ENCODE data around the gene PKD2L2. TPM values are rescaled to one million over a fixed set of nuclear protein-coding genes. Genes with fewer than 3 reads are reported as not detected.
"Not testable (repeated sequence)": the region's sequence is repeated elsewhere in the genome, so short reads cannot be mapped to it uniquely, and the experiment has no call there.

PKD2L2 gene
- total and polyA plus RNA-seq, 10 of the 15 experiments (the other 5 are each of a cell fraction or from before 2014, with no cell fraction given) = 0.11 to 0.86 (median 0.26) TPM; not detected in 4

- TF ChIP-seq E4F1 (IDR thresholded peaks at IDR 0.05; ENCODE audit: borderline replicate concordance, partially characterized antibody) = no peak
- no peak for TF ChIP-seq CHD1 (IDR thresholded peaks at IDR 0.05; ENCODE audit: low read depth, low read length)
- TF ChIP-seq ATF2 (IDR thresholded peaks at IDR 0.05; ENCODE audit: low read length) = no peak
- no peak for TF ChIP-seq PAX5 (IDR thresholded peaks at IDR 0.05; ENCODE audit: borderline replicate concordance, low read depth, low read length)
- no peak for TF ChIP-seq YY1 (IDR thresholded peaks at IDR 0.05; ENCODE audit: low read depth, low read length)
- TF ChIP-seq ZBED1 (IDR thresholded peaks at IDR 0.05; ENCODE audit: borderline replicate concordance) = no peak
Observed at GRCh38 chr5:137960819-137961218, 71.6 kb downstream of the PKD2L2 start (continued).

- H3K36me3 ChIP-seq (ENCODE audit: control insufficient read depth in 2 of 2, insufficient read depth in 2 of 2, low read length in 1 of 2); CTCF ChIA-PET; in situ Hi-C loops (cut with MboI); H4K20me1 ChIP-seq (ENCODE audit: control insufficient read depth, insufficient read depth); H3K4me1 ChIP-seq (ENCODE audit: control insufficient read depth, insufficient read depth, low read length); H3K9ac ChIP-seq (ENCODE audit: control insufficient read depth, insufficient read depth, low read length); H2AFZ ChIP-seq (ENCODE audit: control insufficient read depth, low read depth, low read length); RAD21 ChIA-PET (ENCODE audit: unreplicated experiment); POLR2A ChIA-PET; intact Hi-C loops (cut with micrococcal nuclease; ENCODE audit: unreplicated experiment); H3K4me3 ChIP-seq; ATAC-seq; H3K9me3 ChIP-seq (replicated peaks; ENCODE audit: control insufficient read depth, insufficient read depth, low read length); H3K27me3 ChIP-seq (replicated peaks in 1 of 2; ENCODE audit: control insufficient read depth in 2 of 2, insufficient read depth in 2 of 2, low read length in 1 of 2); H3K4me2 ChIP-seq (ENCODE audit: control insufficient read depth, insufficient read depth); DNase-seq (ENCODE audit: low read depth, low spot score); H3K79me2 ChIP-seq (ENCODE audit: control insufficient read depth, insufficient read depth, low read length); H3K27ac ChIP-seq (ENCODE audit: control insufficient read depth, insufficient read depth); BruUV-seq (replicated peaks); FAIRE-seq; SMC1A ChIA-PET (ENCODE audit: uncharacterized antibody, unreplicated experiment): not testable (repeated sequence)
- WGBS (ENCODE audit: insufficient coverage, insufficient replicate concordance, low lambda C conversion rate, missing lambda C conversion rate) = 100% methylated on average over 4 of the region's 4 CpGs
Observed at GRCh38 chr5:137970384-137970783, 81.1 kb downstream of the PKD2L2 start.
